ENCODE measurements around the gene NBAS. TPM values are rescaled to one million over a fixed set of nuclear protein-coding genes. Genes with fewer than 3 reads are reported as not detected.

The NBAS gene
- total and polyA plus RNA-seq, 10 of the 15 experiments (the other 5 are each of a cell fraction or from before 2014, with no cell fraction given), result 4.3 to 32.7 (median 20.8) TPM

DNA sequence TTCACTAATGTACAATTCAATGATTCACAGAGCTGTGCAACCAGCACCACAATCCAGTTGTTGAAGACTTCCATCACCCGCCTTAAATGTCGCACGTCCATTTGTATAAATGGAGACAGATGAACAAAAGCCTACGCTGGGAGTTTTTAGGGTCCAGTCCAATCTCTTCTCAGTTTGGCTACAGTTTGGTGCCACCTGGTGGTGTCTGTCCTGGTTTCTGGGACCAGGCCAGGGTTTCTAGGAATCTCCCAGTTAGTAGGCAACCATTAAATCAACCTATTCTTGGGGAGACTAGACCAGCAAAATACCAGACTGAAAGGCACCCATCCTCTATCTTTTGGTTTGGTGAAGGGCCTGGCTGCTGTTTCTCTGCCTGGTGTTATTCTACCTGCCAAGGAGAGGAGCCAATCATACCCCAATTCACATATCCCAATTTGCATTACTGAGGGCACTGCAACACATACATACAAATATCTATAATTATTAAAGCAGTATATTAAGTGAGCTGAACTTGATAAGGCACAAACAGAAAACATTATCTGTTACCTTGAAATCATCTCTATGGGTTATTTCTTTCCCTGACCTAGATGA, 27.3 kb upstream of the NBAS start:
- no peak for FAIRE-seq
- CTCF ChIA-PET, result interaction anchor here (0.8 to 5.2 kb wide), 3 partner anchors 11 to 558 kb away, joined by 3 to 20 read pairs (median 3); no protein-coding TSS in a partner anchor
- no peaks in the 10 kb centered on the region for H3K36me3 ChIP-seq (ENCODE audit: control insufficient read depth in 2 of 2, insufficient read depth in 2 of 2, low read length in 1 of 2)
- H3K4me1 ChIP-seq (ENCODE audit: control insufficient read depth, insufficient read depth, low read length), result no peaks in the 10 kb centered on the region; the same call in none of the 2 replicates
- peaks cover 23% of the 10 kb centered on the region for H3K79me2 ChIP-seq (ENCODE audit: control insufficient read depth, insufficient read depth, low read length)
- intact Hi-C loops (cut with micrococcal nuclease; ENCODE audit: unreplicated experiment) (no loop called here), in situ Hi-C loops (cut with MboI) (no loop called here)
- SMC1A ChIA-PET (ENCODE audit: uncharacterized antibody, unreplicated experiment), result interaction anchor here (1.3 to 5.3 kb wide), 2 partner anchors 12 to 26 kb away, joined by 3 to 19 read pairs; no protein-coding TSS in a partner anchor
- 56% methylated on average over 4 of the region's 4 CpGs for WGBS (ENCODE audit: insufficient coverage, insufficient replicate concordance, low lambda C conversion rate, missing lambda C conversion rate)
- BruUV-seq (replicated peaks), result no TSS peak
- DNase-seq (ENCODE audit: low read depth, low spot score), result no peak
- H3K9ac ChIP-seq (ENCODE audit: control insufficient read depth, insufficient read depth, low read length), result no peak overlapping the region
- H4K20me1 ChIP-seq (ENCODE audit: control insufficient read depth, insufficient read depth), result no peaks in the 10 kb centered on the region
- ATAC-seq, result no peak
- H3K9me3 ChIP-seq (replicated peaks; ENCODE audit: control insufficient read depth, insufficient read depth, low read length), result no peaks in the 10 kb centered on the region
- no peak overlapping the region for H2AFZ ChIP-seq (ENCODE audit: control insufficient read depth, low read depth, low read length)
- POLR2A ChIA-PET, result no interaction called here
- no peaks in the 10 kb centered on the region for H3K27me3 ChIP-seq (replicated peaks in 1 of 2; ENCODE audit: control insufficient read depth in 2 of 2, insufficient read depth in 2 of 2, low read length in 1 of 2)
- RAD21 ChIA-PET (ENCODE audit: unreplicated experiment), result no interaction called here
- H3K4me3 ChIP-seq, result no peak overlapping the region
- no peak overlapping the region for H3K27ac ChIP-seq (ENCODE audit: control insufficient read depth, insufficient read depth)
- TF ChIP-seq, protein P1, sequence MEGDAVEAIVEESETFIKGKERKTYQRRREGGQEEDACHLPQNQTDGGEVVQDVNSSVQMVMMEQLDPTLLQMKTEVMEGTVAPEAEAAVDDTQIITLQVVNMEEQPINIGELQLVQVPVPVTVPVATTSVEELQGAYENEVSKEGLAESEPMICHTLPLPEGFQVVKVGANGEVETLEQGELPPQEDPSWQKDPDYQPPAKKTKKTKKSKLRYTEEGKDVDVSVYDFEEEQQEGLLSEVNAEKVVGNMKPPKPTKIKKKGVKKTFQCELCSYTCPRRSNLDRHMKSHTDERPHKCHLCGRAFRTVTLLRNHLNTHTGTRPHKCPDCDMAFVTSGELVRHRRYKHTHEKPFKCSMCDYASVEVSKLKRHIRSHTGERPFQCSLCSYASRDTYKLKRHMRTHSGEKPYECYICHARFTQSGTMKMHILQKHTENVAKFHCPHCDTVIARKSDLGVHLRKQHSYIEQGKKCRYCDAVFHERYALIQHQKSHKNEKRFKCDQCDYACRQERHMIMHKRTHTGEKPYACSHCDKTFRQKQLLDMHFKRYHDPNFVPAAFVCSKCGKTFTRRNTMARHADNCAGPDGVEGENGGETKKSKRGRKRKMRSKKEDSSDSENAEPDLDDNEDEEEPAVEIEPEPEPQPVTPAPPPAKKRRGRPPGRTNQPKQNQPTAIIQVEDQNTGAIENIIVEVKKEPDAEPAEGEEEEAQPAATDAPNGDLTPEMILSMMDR (IDR thresholded peaks at IDR 0.05 in 2 of 3, conservative IDR thresholded peaks at IDR 0.05 in 1 of 3; ENCODE audit: control insufficient read depth in 2 of 3, extremely low read depth in 1 of 3, insufficient read depth in 1 of 3, low read depth in 3 of 3, low read length in 3 of 3), result peak; percentile 40 to 52 (median 44)
- TF ChIP-seq NRF1 (conservative IDR thresholded peaks at IDR 0.05; ENCODE audit: low read depth, low read length), result no peak
- peak; percentile 56 for TF ChIP-seq RAD21 (IDR thresholded peaks at IDR 0.05; ENCODE audit: insufficient read depth, low read depth, low read length)
- no peak overlapping the region for H3K4me2 ChIP-seq (ENCODE audit: control insufficient read depth, insufficient read depth)

Data from GM12878 (cell line).